ENCODE data around the gene KCND3.

DNA sequence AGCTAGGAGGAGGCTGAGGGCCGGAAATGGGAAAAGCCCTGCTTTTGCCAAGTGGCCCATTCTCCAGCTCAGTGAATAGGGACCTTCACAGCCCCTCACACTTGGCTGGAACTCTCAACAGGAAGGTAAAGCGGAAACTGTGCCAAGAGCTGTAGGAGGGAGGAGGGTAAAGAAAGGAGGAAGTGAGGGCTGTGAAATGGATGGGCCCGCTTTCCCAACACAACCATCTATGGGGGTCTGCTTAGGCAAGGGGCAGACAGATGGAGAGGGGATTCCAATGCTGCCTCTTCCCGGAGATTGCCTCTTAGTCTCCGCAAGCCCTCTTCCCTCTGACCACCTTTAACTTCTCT, 255.5 kb downstream of the KCND3 start:
- no peak for TF ChIP-seq POLR2A (IDR thresholded peaks at IDR 0.05)
- no peak for TF ChIP-seq CTCF (IDR thresholded peaks at IDR 0.05)

Data from thyroid gland (tissue), 4 donors.